Measurements from ENCODE around the gene SAP30L. TPM values are rescaled to one million over a fixed set of nuclear protein-coding genes. Genes with fewer than 3 reads are reported as not detected.

The SAP30L gene
- total and polyA plus RNA-seq, 2 of the 13 experiments (the other 11 are each of a cell fraction or from before 2014, with no cell fraction given) = 27.9 to 37.2 TPM

DNA sequence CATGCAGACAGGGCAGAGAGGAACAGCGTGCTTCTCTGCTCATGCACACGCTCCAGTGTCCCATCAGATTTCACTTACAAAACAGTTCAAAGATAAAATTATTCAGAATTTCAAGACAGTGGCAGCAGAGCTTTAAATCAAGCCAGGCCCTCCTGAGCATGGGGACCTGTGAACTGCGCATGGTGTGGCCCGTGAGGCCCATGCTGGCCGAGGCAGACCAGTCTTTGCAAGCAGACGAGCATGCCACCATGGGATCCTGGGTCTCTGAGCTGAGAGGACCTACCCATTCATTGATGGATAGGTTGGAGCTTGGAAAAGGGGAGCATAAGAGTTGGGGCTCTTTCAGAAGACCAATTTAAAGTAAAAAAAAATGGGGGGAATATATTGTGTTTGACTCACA is 35.0 kb upstream of the SAP30L start:
- ChIA-PET POLR2A (no interaction called here), CTCF (ENCODE audit: low intra/inter-chr PET ratio, low total read pairs) (no interaction called here)
- intact Hi-C loops (cut with micrococcal nuclease; ENCODE audit: unreplicated experiment) (no loop called here), in situ Hi-C loops (cut with HindIII; ENCODE audit: extremely low pct_ligation_motif_present, low pct_unique_long_range_greater_than_20kb) (no loop called here)
- peaks cover 0 to 2% of the 10 kb centered on the region in 2 experiments; a peak in 1 of 5 replicates for H3K36me3 ChIP-seq (replicated peaks in 1 of 2; ENCODE audit: control insufficient read depth in 1 of 2, insufficient read depth in 2 of 2, low read length in 2 of 2)
- BruUV-seq (replicated peaks) = no TSS peak
- no peak overlapping the region for H3K9ac ChIP-seq (ENCODE audit: insufficient read depth, low read depth, low read length)
- DNase-seq (ENCODE audit: low spot score) (no peak), FAIRE-seq (no peak), ATAC-seq (no peak)
- no peak overlapping the region for H3K4me3 ChIP-seq (replicated peaks in 1 of 3; ENCODE audit: insufficient read depth in 1 of 3, low read depth in 2 of 3, low read length in 3 of 3)
- H4K20me1 ChIP-seq (ENCODE audit: insufficient read depth, low read length) = no peaks in the 10 kb centered on the region
- no peaks in the 10 kb centered on the region for H3K27me3 ChIP-seq (ENCODE audit: control insufficient read depth in 1 of 2, insufficient read depth in 2 of 2, low read length in 2 of 2)
- no peak overlapping the region for H2AFZ ChIP-seq (ENCODE audit: low read length)
- H3K9me3 ChIP-seq (ENCODE audit: low read length) = no peaks in the 10 kb centered on the region
- no peak for TF ChIP-seq HOXD1 (CRISPR knock-in tag; IDR thresholded peaks at IDR 0.05)
- TF ChIP-seq, protein P1, sequence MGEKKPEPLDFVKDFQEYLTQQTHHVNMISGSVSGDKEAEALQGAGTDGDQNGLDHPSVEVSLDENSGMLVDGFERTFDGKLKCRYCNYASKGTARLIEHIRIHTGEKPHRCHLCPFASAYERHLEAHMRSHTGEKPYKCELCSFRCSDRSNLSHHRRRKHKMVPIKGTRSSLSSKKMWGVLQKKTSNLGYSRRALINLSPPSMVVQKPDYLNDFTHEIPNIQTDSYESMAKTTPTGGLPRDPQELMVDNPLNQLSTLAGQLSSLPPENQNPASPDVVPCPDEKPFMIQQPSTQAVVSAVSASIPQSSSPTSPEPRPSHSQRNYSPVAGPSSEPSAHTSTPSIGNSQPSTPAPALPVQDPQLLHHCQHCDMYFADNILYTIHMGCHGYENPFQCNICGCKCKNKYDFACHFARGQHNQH (CRISPR knock-in tag; IDR thresholded peaks at IDR 0.05) = no peak
- TF ChIP-seq ARHGAP35 (CRISPR knock-in tag; IDR thresholded peaks at IDR 0.05; ENCODE audit: borderline replicate concordance) = no peak
- no peak for TF ChIP-seq ZBTB25 (CRISPR knock-in tag; IDR thresholded peaks at IDR 0.05)
- TF ChIP-seq ZBTB4 (CRISPR knock-in tag; IDR thresholded peaks at IDR 0.05; ENCODE audit: borderline replicate concordance) = no peak
- TF ChIP-seq HCFC1 (IDR thresholded peaks at IDR 0.05; ENCODE audit: low read depth, low read length) = no peak
- TF ChIP-seq ZNF800 (CRISPR knock-in tag; IDR thresholded peaks at IDR 0.05) = no peak
- TF ChIP-seq HNRNPL (IDR thresholded peaks at IDR 0.05; ENCODE audit: low read depth, low read length) = no peak
- no peak for TF ChIP-seq ZNF639 (CRISPR knock-in tag; conservative IDR thresholded peaks at IDR 0.05)
- no peak for TF ChIP-seq ZNF17 (CRISPR knock-in tag; IDR thresholded peaks at IDR 0.05)
- no peak for TF ChIP-seq NCOA1 (CRISPR knock-in tag; IDR thresholded peaks at IDR 0.05)
- TF ChIP-seq ZNF678 (CRISPR knock-in tag; IDR thresholded peaks at IDR 0.05) = no peak
- H3K27ac ChIP-seq (ENCODE audit: extremely low read length, insufficient read depth, low read length) = no peak overlapping the region
- 91% methylated on average over 6 of the region's 6 CpGs for WGBS (ENCODE audit: low lambda C conversion rate)
- no peak overlapping the region for H3K4me2 ChIP-seq (ENCODE audit: low read depth, low read length)
- no peaks in the 10 kb centered on the region for H3K79me2 ChIP-seq (ENCODE audit: insufficient read depth, low read length)
- no peaks in the 10 kb centered on the region for H3K4me1 ChIP-seq (ENCODE audit: insufficient read depth, low read length)
